GM12878 (cell line): Measurements from ENCODE around the gene RASSF6. TPM values are rescaled to one million over a fixed set of nuclear protein-coding genes. Genes with fewer than 3 reads are reported as not detected.

Experiments used
- ATAC-seq: fragments of 200-7000 bp; cut with Tn5 transposase; 3 replicates; pipeline ENCODE4 v1.9.1; 2020; ENCODE audit warnings: mild to moderate bottlenecking, moderate library complexity
- BruUV-seq: library from RNA; stranded (reverse); fragments of 400-500 nt; replicated peaks from 2 replicates; lab custom pipeline; 2021; lab: Mats Ljungman, UMichigan
- CTCF ChIA-PET: fragments of 300-600 bp; sonication (Branson Sonifier 250); formaldehyde crosslinking; extraction: SDS; loops from one replicate; lab custom pipeline; 2021; ENCODE audit warnings: inconsistent platforms; lab: Yijun Ruan, JAX
- POLR2A ChIA-PET: fragments of 350-600 bp; formaldehyde crosslinking; extraction: SDS; loops from one replicate; lab custom pipeline; 2021; ENCODE audit warnings: inconsistent platforms; lab: Charles Lee
- RAD21 ChIA-PET: fragments of 300-600 bp; sonication (Branson Sonifier 250); formaldehyde crosslinking; loops from one replicate; lab custom pipeline; 2023; ENCODE audit warnings: antibody characterized with exemption; ENCODE audit not compliant: unreplicated experiment; lab: Charles Lee
- SMC1A ChIA-PET: fragments of 300-600 bp; sonication (Branson Sonifier 250); formaldehyde crosslinking; loops from one replicate; lab custom pipeline; 2023; ENCODE audit not compliant: unreplicated experiment, uncharacterized antibody; lab: Charles Lee
- DNase-seq: peaks from one replicate; pipeline ENCODE4 v3.0.0-alpha.2; 2011; ENCODE audit warnings: low read depth, low spot score
- FAIRE-seq: peaks from 3 replicates; lab custom pipeline; 2011; peaks lifted over from hg19 to GRCh38; lab: Jason Lieb, UNC
- H2AFZ ChIP-seq: 2 replicates; pipeline ENCODE4 v1.6.0; 2011; ENCODE audit warnings: low read depth, low read length, control low read depth; ENCODE audit not compliant: control insufficient read depth
- H3K27ac ChIP-seq: 2 replicates; pipeline ENCODE4 v1.5.1; 2011; ENCODE audit warnings: control low read depth; ENCODE audit not compliant: control insufficient read depth, insufficient read depth
- H3K27me3 ChIP-seq, 2 experiments: replicated peaks in 1 of 2; 2 replicates each; pipeline versions ENCODE4 v1.6.0 to v1.6.1; 2011; ENCODE audit warnings: low read length in 1 of 2; ENCODE audit not compliant: control insufficient read depth in 2 of 2, insufficient read depth in 2 of 2
- H3K36me3 ChIP-seq, 2 experiments: 2 replicates each; pipeline ENCODE4 v1.5.1; 2011; ENCODE audit warnings: low read length in 1 of 2; ENCODE audit not compliant: control insufficient read depth in 2 of 2, insufficient read depth in 2 of 2
- H3K4me1 ChIP-seq: 2 replicates; pipeline ENCODE4 v1.6.1; 2011; ENCODE audit warnings: mild to moderate bottlenecking, low read length, moderate library complexity, mixed read lengths; ENCODE audit not compliant: control insufficient read depth, insufficient read depth
- H3K4me2 ChIP-seq: 2 replicates; pipeline ENCODE4 v1.6.0; 2011; ENCODE audit warnings: control low read depth; ENCODE audit not compliant: control insufficient read depth, insufficient read depth
- H3K4me3 ChIP-seq: fragments of 200-600 bp; sonication (generic); 2 replicates; pipeline ENCODE4 v1.5.1; 2016
- H3K79me2 ChIP-seq: 2 replicates; pipeline ENCODE4 v1.6.0; 2011; ENCODE audit warnings: low read length; ENCODE audit not compliant: control insufficient read depth, insufficient read depth
- H3K9ac ChIP-seq: 2 replicates; pipeline ENCODE4 v1.8.0; 2011; ENCODE audit warnings: low read length, control low read depth, mixed read lengths; ENCODE audit not compliant: control insufficient read depth, insufficient read depth
- H3K9me3 ChIP-seq: replicated peaks from 3 replicates; pipeline ENCODE4 v1.5.1; 2011; ENCODE audit warnings: mild to moderate bottlenecking, low read length; ENCODE audit not compliant: control insufficient read depth, insufficient read depth
- H4K20me1 ChIP-seq: 2 replicates; pipeline ENCODE4 v1.6.0; 2011; ENCODE audit not compliant: control insufficient read depth, insufficient read depth
- ATF2 ChIP-seq: IDR thresholded peaks from 2 replicates; pipeline ENCODE4 v1.6.1; 2012; ENCODE audit warnings: low read length, inconsistent platforms
- ATF3 ChIP-seq: IDR thresholded peaks from 2 replicates; pipeline ENCODE4 v1.6.1; 2011; ENCODE audit warnings: low read depth, mild to moderate bottlenecking, low read length, moderate library complexity, borderline replicate concordance; ENCODE audit errors: extremely low read depth
- ATF7 ChIP-seq: fragments of 450-650 bp; IDR thresholded peaks from 2 replicates; pipeline ENCODE4 v1.6.1; 2016; ENCODE audit warnings: low read depth, mild to moderate bottlenecking
- BCL11A ChIP-seq: IDR thresholded peaks from 2 replicates; pipeline ENCODE4 v1.6.1; 2011; ENCODE audit warnings: low read depth, low read length
- CBFB ChIP-seq: IDR thresholded peaks from 2 replicates; pipeline ENCODE4 v1.6.1; 2016; ENCODE audit warnings: antibody characterized with exemption, low read depth
- CREB1 ChIP-seq: IDR thresholded peaks from 2 replicates; pipeline ENCODE4 v1.6.1; 2012; ENCODE audit warnings: low read depth, mild to moderate bottlenecking, inconsistent platforms
- ESRRA ChIP-seq: IDR thresholded peaks from 2 replicates; pipeline ENCODE4 v1.6.1; 2012; ENCODE audit warnings: mild to moderate bottlenecking, low read length, improper control_type of control experiment
- FOXK2 ChIP-seq: fragments of 450-650 bp; IDR thresholded peaks from 2 replicates; pipeline ENCODE4 v1.6.1; 2017; ENCODE audit warnings: mild to moderate bottlenecking, moderate library complexity
- FOXM1 ChIP-seq: IDR thresholded peaks from 2 replicates; pipeline ENCODE4 v1.6.1; 2012; ENCODE audit warnings: low read depth, mild to moderate bottlenecking, inconsistent platforms, low read length, moderate library complexity
- HDAC6 ChIP-seq: fragments of 200-600 bp; sonication (generic); IDR thresholded peaks from one replicate; pipeline ENCODE4 v1.8.0; 2017; ENCODE audit warnings: antibody characterized with exemption; ENCODE audit not compliant: unreplicated experiment
- IKZF1 ChIP-seq: fragments of 450-650 bp; conservative IDR thresholded peaks from 2 replicates; pipeline ENCODE4 v1.6.1; 2017; ENCODE audit warnings: antibody characterized with exemption, mild to moderate bottlenecking
- JUND ChIP-seq: IDR thresholded peaks from 2 replicates; pipeline ENCODE4 v1.6.1; 2012; ENCODE audit warnings: low read depth, mild to moderate bottlenecking, low read length, improper control_type of control experiment, moderate library complexity
- MEF2B ChIP-seq: fragments of 450-650 bp; IDR thresholded peaks from 2 replicates; pipeline ENCODE4 v1.6.1; 2018; ENCODE audit warnings: mild to moderate bottlenecking, moderate library complexity; ENCODE audit not compliant: partially characterized antibody, poor library complexity, severe bottlenecking
- PAX8 ChIP-seq: fragments of 450-650 bp; IDR thresholded peaks from 2 replicates; pipeline ENCODE4 v1.6.1; 2017; ENCODE audit warnings: mild to moderate bottlenecking, moderate library complexity
- PML ChIP-seq: IDR thresholded peaks from 2 replicates; pipeline ENCODE4 v1.6.1; 2012; ENCODE audit warnings: low read length, inconsistent platforms
- RELB ChIP-seq: fragments of 450-650 bp; IDR thresholded peaks from 2 replicates; pipeline ENCODE4 v1.6.1; 2017; ENCODE audit warnings: low read depth, mild to moderate bottlenecking, moderate library complexity
- REST ChIP-seq: IDR thresholded peaks from 2 replicates; pipeline ENCODE4 v1.6.1; 2012; ENCODE audit warnings: mild to moderate bottlenecking, low read depth, low read length
- SPI1 ChIP-seq: IDR thresholded peaks from 2 replicates; pipeline ENCODE4 v1.6.1; 2011; ENCODE audit warnings: low read depth, mild to moderate bottlenecking, low read length, moderate library complexity, borderline replicate concordance; ENCODE audit not compliant: insufficient read depth
- WGBS: methylation state at CpG from one replicate; pipeline ENCODE4 v1.1.6; 2016; ENCODE audit warnings: low lambda C conversion rate; ENCODE audit not compliant: insufficient replicate concordance, insufficient coverage; ENCODE audit errors: missing lambda C conversion rate; 5-methylcytosine and 5-hydroxymethylcytosine counted together
- in situ Hi-C: fragments of 300-500 bp; cut with MboI; formaldehyde crosslinking; loops from 9 replicates; pipeline ENCODE4 v1.14.3; 2018; ENCODE audit warnings: mixed read lengths
- intact Hi-C: fragments of 100-400 bp; cut with micrococcal nuclease; formaldehyde crosslinking; loops from one replicate; pipeline ENCODE4 v1.14.2; 2022; ENCODE audit not compliant: unreplicated experiment
- polyA plus RNA-seq, 11 experiments: library from polyadenylated mRNA; depleted of rRNA in 4 of 11; unstranded in 6 of 11; stranded (reverse) in 5 of 11; fragments of >200 nt; fragmentation: Nextera tagmentation in 4 of 11; fragmentation: Illumina TruSeq in 1 of 11; extraction: Ambion mirVana in 4 of 11; extraction: Trizol in 1 of 11; gene quantifications; 1 replicate in 1 of 11; 2 replicates in 10 of 11; pipeline versions ENCODE4 v1.2.1 to v1.2.3, GENCODE V29; 2011 to 2016; ENCODE audit warnings: inconsistent platforms in 2 of 11, missing spikeins in 2 of 11, low read depth in 1 of 11
- total RNA-seq, 4 experiments: library from RNA; depleted of rRNA in 3 of 4; stranded (reverse); fragments of >200 nt in 3 of 4; fragmentation: Illumina TruSeq in 1 of 4; extraction: Trizol in 1 of 4; gene quantifications; 2 replicates each; pipeline versions ENCODE4 v1.2.1 to v1.2.3, GENCODE V29; 2013 to 2021

Gene RASSF6
- total and polyA plus RNA-seq, 10 of the 15 experiments (the other 5 are each of a cell fraction or from before 2014, with no cell fraction given): 0.28 to 2.9 (median 0.54) TPM

- H3K36me3 ChIP-seq: no peaks in the 10 kb centered on the region
- WGBS: 76% methylated on average over 3 of the region's 3 CpGs
- H3K27me3 ChIP-seq: no peaks in the 10 kb centered on the region
- no peaks in the 10 kb centered on the region for H3K79me2 ChIP-seq
- ChIA-PET POLR2A (interaction anchor here (1.3 to 5.3 kb wide), 5 partner anchors 10 to 15 kb away, joined by 4 to 52 read pairs (median 6); partner anchors contain the start of gene RASSF6), SMC1A (interaction anchor here (0.7 to 5.6 kb wide), 9 partner anchors 8 to 58 kb away, joined by 3 to 44 read pairs (median 19); partner anchors contain the start of gene RASSF6), CTCF (interaction anchor here (0.8 to 3.9 kb wide), 9 partner anchors 10 to 49 kb away, joined by 3 to 29 read pairs (median 4); no protein-coding TSS in a partner anchor), RAD21 (interaction anchor here (0.9 to 5.7 kb wide), 6 partner anchors 10 to 51 kb away, joined by 4 to 39 read pairs (median 11); no protein-coding TSS in a partner anchor)
- ATAC-seq (peak; percentile 76), DNase-seq (no peak), FAIRE-seq (no peak)
- intact Hi-C loops (no loop called here), in situ Hi-C loops (loop anchor here (5.0 to 25.0 kb wide), 2 partner anchors 134 to 1491 kb away; no protein-coding TSS in a partner anchor)
- no peaks in the 10 kb centered on the region; the same call in 2 of the 3 replicates for H3K9me3 ChIP-seq
- no peak overlapping the region for H3K9ac ChIP-seq
- H2AFZ ChIP-seq: no peak overlapping the region
- H3K4me2 ChIP-seq: no peak overlapping the region
- H3K4me1 ChIP-seq: peaks cover 16% of the 10 kb centered on the region
- no peaks in the 10 kb centered on the region for H4K20me1 ChIP-seq
- BruUV-seq: no TSS peak
- H3K27ac ChIP-seq: no peak overlapping the region
- no peak overlapping the region for H3K4me3 ChIP-seq
- TF ChIP-seq IKZF1 (peak; percentile 82), ATF2 (peak; percentile 37; the same call in 1 of the 2 replicates), ESRRA (no peak), FOXK2 (no peak), MEF2B (no peak), RELB (peak; percentile 88), FOXM1 (no peak), ATF3 (no peak), PAX8 (no peak), CBFB (no peak), HDAC6 (no peak), JUND (no peak), BCL11A (peak; percentile 82), REST (no peak), ATF7 (peak; percentile 60; the same call in 1 of the 2 replicates), SPI1 (peak; percentile 71; the same call in 1 of the 2 replicates), CREB1 (0 out of 2 replicates have a peak, but pooled peaks have one; percentile 24), PML (no peak)
Measured at GRCh38 chr4:73603271-73603710, 16.9 kb downstream of the RASSF6 start.
